Measurements from ENCODE around the gene CNPY1. TPM values are rescaled to one million over a fixed set of nuclear protein-coding genes. Genes with fewer than 3 reads are reported as not detected.

The CNPY1 gene
- total RNA-seq, 1 donor from 2014 or later: not detected

DNA sequence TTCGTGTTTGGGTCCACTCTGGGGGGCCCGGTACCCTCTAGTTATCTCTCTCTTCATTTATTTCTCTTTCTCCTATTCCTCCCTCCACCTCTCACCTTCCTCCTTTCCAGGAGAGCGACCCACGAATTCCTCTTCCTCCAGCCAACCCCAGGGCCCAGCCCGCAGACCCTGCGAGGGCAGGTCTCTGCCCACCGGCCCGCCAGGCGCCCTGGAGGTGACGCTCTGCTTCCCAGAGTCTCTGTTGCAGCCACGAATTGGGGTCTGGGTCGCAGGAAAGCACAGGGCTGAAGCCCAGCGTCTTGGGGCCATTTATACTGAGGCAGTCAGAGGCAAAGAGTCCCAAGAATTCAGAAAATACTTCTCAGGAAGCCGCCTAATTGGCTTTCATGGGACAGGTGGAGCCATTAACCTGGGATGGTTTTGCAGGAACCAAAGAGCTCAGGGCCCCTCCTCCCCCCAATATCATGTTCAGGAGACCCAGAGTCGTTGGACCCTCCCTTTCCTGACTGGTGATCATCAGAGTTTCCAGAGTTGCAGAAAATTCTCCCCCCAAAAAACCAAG is 91.1 kb downstream of the CNPY1 start:
- no peak for DNase-seq
- intact Hi-C loops (cut with DNase I): no loop called here
- no peak overlapping the region for H3K4me3 ChIP-seq

GRCh38 chr7:155454183-155455112 is 91.9 kb downstream of the CNPY1 start:
- Histone ChIP-seq H3K36me3 (no peaks in the 10 kb centered on the region), H3K27me3 (ENCODE audit: low read depth) (peaks cover 96% of the 10 kb centered on the region), H3K4me3 (no peak overlapping the region), H3K4me1 (peaks cover 25% of the 10 kb centered on the region), H3K27ac (no peak overlapping the region), H3K9me3 (no peaks in the 10 kb centered on the region)
- TF ChIP-seq CTCF (IDR thresholded peaks at IDR 0.05): no peak
- no peak for DNase-seq
- no peak for ATAC-seq
- intact Hi-C loops (cut with DNase I): no loop called here

More for the DNA sequence above, 91.1 kb downstream of the CNPY1 start:
- TF ChIP-seq CTCF (IDR thresholded peaks at IDR 0.05): no peak
- H3K4me1 ChIP-seq: peaks cover 23% of the 10 kb centered on the region
- H3K36me3 ChIP-seq: no peaks in the 10 kb centered on the region
- no peak for ATAC-seq
- H3K9me3 ChIP-seq: no peaks in the 10 kb centered on the region
- H3K27ac ChIP-seq: no peak overlapping the region
- H3K27me3 ChIP-seq (ENCODE audit: low read depth): peaks cover 96% of the 10 kb centered on the region

DNA sequence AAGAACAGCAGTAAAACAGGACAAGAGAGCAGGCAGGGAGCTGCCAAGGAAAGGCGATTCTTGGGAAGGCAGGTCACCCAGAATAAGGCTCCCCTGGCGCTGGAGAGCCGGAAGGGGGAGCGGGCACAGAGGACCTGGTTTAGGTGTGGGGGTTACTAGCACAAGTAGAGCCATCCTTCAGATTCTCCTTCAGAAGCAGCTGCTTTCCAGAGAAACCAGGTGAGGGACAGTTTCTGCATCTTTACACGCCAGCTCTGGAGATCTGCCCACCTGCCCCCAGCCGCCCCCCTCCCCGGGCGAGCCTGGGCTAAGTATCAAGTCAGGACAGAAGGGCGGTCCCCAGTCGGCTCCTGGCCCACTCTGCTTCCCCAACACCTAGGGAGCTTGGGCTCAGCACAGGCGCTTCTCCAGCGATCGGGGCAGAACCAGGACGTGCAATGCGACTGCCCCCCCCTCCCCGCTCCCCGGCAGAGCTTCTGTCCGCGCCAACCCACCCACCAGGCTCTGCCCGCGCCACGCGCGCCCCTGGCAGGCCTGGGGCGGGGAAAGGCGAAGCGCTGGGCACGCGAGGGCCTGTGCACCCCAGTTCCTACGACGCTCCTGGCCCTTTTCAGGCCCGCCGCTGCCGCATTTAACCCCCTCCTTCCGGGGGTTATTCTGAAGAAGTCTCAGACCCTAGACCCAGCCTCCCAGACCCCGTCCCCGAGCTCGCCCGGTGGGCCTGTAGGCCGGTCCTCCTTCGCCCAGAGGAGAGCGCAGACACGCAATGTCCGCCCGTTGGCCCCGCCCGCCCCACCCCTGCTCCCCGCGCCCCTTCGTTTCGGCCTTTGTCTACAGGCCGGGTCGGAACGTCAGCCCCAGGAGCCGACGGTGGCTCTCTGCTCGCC is 92.8 kb downstream of the CNPY1 start:
- Histone ChIP-seq H3K9me3 (no peaks in the 10 kb centered on the region), H3K4me3 (no peak overlapping the region), H3K27ac (no peak overlapping the region), H3K4me1 (peaks cover 29% of the 10 kb centered on the region), H3K27me3 (ENCODE audit: low read depth) (peaks cover 96% of the 10 kb centered on the region), H3K36me3 (no peaks in the 10 kb centered on the region)
- ATAC-seq (no peak), DNase-seq (no peak)
- no peak for TF ChIP-seq CTCF (IDR thresholded peaks at IDR 0.05)
- intact Hi-C loops (cut with DNase I): no loop called here

- no peak for DNase-seq
- no peak for TF ChIP-seq CTCF (IDR thresholded peaks at IDR 0.05)
- no peak for ATAC-seq
- intact Hi-C loops (cut with DNase I): no loop called here
- H3K4me3 ChIP-seq: no peak overlapping the region
- no peak overlapping the region for H3K27ac ChIP-seq
- H3K4me1 ChIP-seq: peaks cover 31% of the 10 kb centered on the region
- peaks cover 97% of the 10 kb centered on the region for H3K27me3 ChIP-seq (ENCODE audit: low read depth)
- H3K9me3 ChIP-seq: no peaks in the 10 kb centered on the region
- no peaks in the 10 kb centered on the region for H3K36me3 ChIP-seq
Observed at GRCh38 chr7:155452505-155453295, 93.7 kb downstream of the CNPY1 start.

- Histone ChIP-seq H3K27ac (no peak overlapping the region), H3K4me1 (peaks cover 27% of the 10 kb centered on the region), H3K4me3 (no peak overlapping the region), H3K9me3 (no peaks in the 10 kb centered on the region), H3K36me3 (no peaks in the 10 kb centered on the region), H3K27me3 (ENCODE audit: low read depth) (peaks cover 100% of the 10 kb centered on the region)
- no peak for TF ChIP-seq CTCF (IDR thresholded peaks at IDR 0.05)
- DNase-seq (peak; percentile 6), ATAC-seq (no peak)
- intact Hi-C loops (cut with DNase I): no loop called here
Observed at GRCh38 chr7:155451840-155452239, 94.5 kb downstream of the CNPY1 start.

Data from lower lobe of right lung (tissue), 2 donors.